Calu3 (cell line): ENCODE results near the gene CERCAM. TPM values are rescaled to one million over a fixed set of nuclear protein-coding genes. Genes with fewer than 3 reads are reported as not detected.
A peak's percentile ranks its signal among the peaks of the same experiment; 100 is the strongest.

Source experiments
- BruUV-seq: library from RNA; stranded (reverse); fragments of 400-500 nt; replicated peaks from 2 replicates; lab custom pipeline; 2021; lab: Mats Ljungman, UMichigan
- CTCF ChIA-PET: fragments of 300-600 bp; sonication (Branson Sonifier 250); formaldehyde crosslinking; loops from one replicate; lab custom pipeline; 2022; ENCODE audit warnings: antibody characterized with exemption; lab: Charles Lee
- DNase-seq: peaks from one replicate; pipeline ENCODE4 v3.0.0; 2022
- H3K27ac Mint-ChIP-seq: one replicate; pipeline ENCODE4 v1.8.0; 2022; ENCODE audit warnings: mixed read lengths; ENCODE audit not compliant: unreplicated experiment
- H3K27me3 Mint-ChIP-seq: one replicate; pipeline ENCODE4 v1.8.0; 2022; ENCODE audit warnings: mixed read lengths; ENCODE audit not compliant: unreplicated experiment
- H3K36me3 Mint-ChIP-seq: one replicate; pipeline ENCODE4 v1.8.0; 2022; ENCODE audit warnings: mild to moderate bottlenecking, moderate library complexity, mixed read lengths; ENCODE audit not compliant: insufficient read depth, unreplicated experiment
- H3K4me1 Mint-ChIP-seq: one replicate; pipeline ENCODE4 v1.8.0; 2022; ENCODE audit warnings: mild to moderate bottlenecking, low read depth, mixed read lengths; ENCODE audit not compliant: unreplicated experiment
- H3K4me3 Mint-ChIP-seq: one replicate; pipeline ENCODE4 v1.8.0; 2022; ENCODE audit warnings: mild to moderate bottlenecking, low read depth, moderate library complexity, mixed read lengths; ENCODE audit not compliant: unreplicated experiment
- H3K9me3 Mint-ChIP-seq: one replicate; pipeline ENCODE4 v1.8.0; 2022; ENCODE audit warnings: low read depth, mixed read lengths; ENCODE audit not compliant: unreplicated experiment
- CTCF ChIP-seq: fragments of 200-600 bp; IDR thresholded peaks from one replicate; pipeline ENCODE4 v1.8.0; 2022; ENCODE audit warnings: antibody characterized with exemption; ENCODE audit not compliant: unreplicated experiment
- intact Hi-C: fragments of 100-400 bp; cut with micrococcal nuclease; formaldehyde crosslinking; loops from one replicate; pipeline ENCODE4 v1.10.0; 2022; ENCODE audit not compliant: unreplicated experiment
- total RNA-seq: library from RNA; stranded (reverse); gene quantifications from 2 replicates; pipeline ENCODE4 v1.2.3, GENCODE V29; 2022

CERCAM gene
- total RNA-seq, 1 experiment from 2014 or later: 11.5 TPM

GRCh38 chr9:128388150-128388549 is 32.5 kb upstream of the CERCAM start:
- CTCF ChIA-PET: interaction anchor here (0.6 kb wide), 1 partner anchor 21 kb away, joined by 4 read pairs; no protein-coding TSS in a partner anchor
- intact Hi-C loops: no loop called here
- TF ChIP-seq CTCF: no peak
- no peak overlapping the region for H3K4me3 Mint-ChIP-seq
- H3K4me1 Mint-ChIP-seq: no peaks in the 10 kb centered on the region
- no peak for DNase-seq
- BruUV-seq: no TSS peak
- H3K27ac Mint-ChIP-seq: no peak overlapping the region
- H3K27me3 Mint-ChIP-seq: no peaks in the 10 kb centered on the region
- peaks cover 4% of the 10 kb centered on the region for H3K36me3 Mint-ChIP-seq
- H3K9me3 Mint-ChIP-seq: no peaks in the 10 kb centered on the region

DNA sequence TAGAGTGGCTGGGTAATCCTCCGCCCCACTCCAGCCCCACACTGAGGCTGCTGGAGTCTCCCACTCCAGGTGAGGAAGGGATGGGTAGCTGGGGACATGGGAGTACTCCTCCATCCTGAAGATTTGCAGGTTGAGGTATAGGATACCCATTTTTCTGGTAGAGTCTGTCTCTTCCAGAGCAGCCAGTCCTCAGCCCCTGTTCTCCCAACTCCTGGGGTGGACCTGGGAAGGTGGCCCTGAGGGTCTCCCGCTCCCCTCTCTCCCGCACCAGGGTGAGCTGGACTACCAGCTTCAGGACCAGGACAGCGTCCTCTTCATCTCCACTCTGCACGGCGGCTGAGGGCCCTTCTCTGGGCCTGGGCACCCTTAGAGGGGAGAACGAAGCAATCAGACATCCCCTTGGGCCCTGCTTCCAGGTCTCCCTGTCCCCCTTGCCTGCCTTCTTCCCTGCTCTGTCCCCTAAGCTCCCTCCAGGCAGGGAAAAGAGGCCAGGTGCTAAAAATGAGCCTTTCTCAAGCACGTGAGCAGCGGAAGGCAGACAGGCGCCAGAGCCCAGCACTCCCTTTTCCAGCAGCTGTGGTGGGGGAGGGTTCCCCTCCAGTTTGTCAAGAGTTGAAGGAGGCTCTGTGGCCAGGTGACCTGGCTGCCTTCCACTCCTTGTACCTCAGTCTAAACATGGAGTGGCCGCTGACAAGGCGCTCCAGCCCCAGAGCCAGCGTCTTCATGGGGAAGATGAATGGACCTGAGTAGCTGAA is 31.1 kb upstream of the CERCAM start:
- no peak overlapping the region for H3K27ac Mint-ChIP-seq
- CTCF ChIA-PET: no interaction called here

GRCh38 chr9:128390150-128390812 is 30.4 kb upstream of the CERCAM start:
- Mint-ChIP-seq H3K27ac (no peak overlapping the region), H3K36me3 (peaks cover 10% of the 10 kb centered on the region), H3K27me3 (no peaks in the 10 kb centered on the region), H3K9me3 (no peaks in the 10 kb centered on the region), H3K4me3 (no peak overlapping the region), H3K4me1 (no peaks in the 10 kb centered on the region)
- no TSS peak for BruUV-seq
- TF ChIP-seq CTCF: no peak
- CTCF ChIA-PET: no interaction called here
- DNase-seq: no peak
- intact Hi-C loops: no loop called here

More for the DNA sequence above, 31.1 kb upstream of the CERCAM start:
- no peak for DNase-seq
- TF ChIP-seq CTCF: no peak
- Mint-ChIP-seq H3K36me3 (peaks cover 10% of the 10 kb centered on the region), H3K4me1 (no peaks in the 10 kb centered on the region), H3K4me3 (no peak overlapping the region), H3K9me3 (no peaks in the 10 kb centered on the region), H3K27me3 (no peaks in the 10 kb centered on the region)
- intact Hi-C loops: no loop called here
- TSS peak; percentile 63 for BruUV-seq

GRCh38 chr9:128390813-128391711 is 29.6 kb upstream of the CERCAM start:
- CTCF ChIA-PET: no interaction called here
- TF ChIP-seq CTCF: no peak
- DNase-seq: no peak
- intact Hi-C loops: no loop called here
- Mint-ChIP-seq H3K36me3 (peaks cover 10% of the 10 kb centered on the region), H3K4me1 (no peaks in the 10 kb centered on the region), H3K9me3 (no peaks in the 10 kb centered on the region), H3K27ac (no peak overlapping the region), H3K4me3 (no peak overlapping the region), H3K27me3 (no peaks in the 10 kb centered on the region)
- no TSS peak for BruUV-seq
